Hepatic stellate cell (primary cell): ENCODE measurements around the gene GPR62.
"Not testable (repeated sequence)": the region's sequence is repeated elsewhere in the genome, so short reads cannot be mapped to it uniquely, and the experiment has no call there.

Source experiments
- DNase-seq: peaks from one replicate; pipeline ENCODE4 v3.0.0; 2011; ENCODE audit warnings: low spot score

Gene GPR62

GRCh38 chr3:51955175-51955892 is at the start of gene GPR62:
TSS of gene GPR62 (plus strand) at chr3:51955381. CDS start at chr3:51955653, 272 bp downstream.
- DNase-seq, result no peak

GRCh38 chr3:51908026-51908425 is 47.2 kb upstream of the GPR62 start:
- no peak for DNase-seq

GRCh38 chr3:51916418-51916817 is 38.8 kb upstream of the GPR62 start:
- no peak for DNase-seq

GRCh38 chr3:51921081-51921578 is 34.1 kb upstream of the GPR62 start:
- no peak for DNase-seq

GRCh38 chr3:51927061-51927977 is 27.9 kb upstream of the GPR62 start:
- no peak for DNase-seq

- DNase-seq, result no peak
Observed at GRCh38 chr3:51928438-51928837, 26.7 kb upstream of the GPR62 start.

- DNase-seq, result not testable (repeated sequence)
Observed at GRCh38 chr3:51928981-51929380, 26.2 kb upstream of the GPR62 start.

- DNase-seq, result no peak
Observed at GRCh38 chr3:51929420-51930003, 25.7 kb upstream of the GPR62 start.

GRCh38 chr3:51930439-51930838 is 24.7 kb upstream of the GPR62 start:
- DNase-seq, result no peak

- DNase-seq, result no peak
Observed at GRCh38 chr3:51931756-51932155, 23.4 kb upstream of the GPR62 start.

GRCh38 chr3:51932471-51933370 is 22.5 kb upstream of the GPR62 start:
- DNase-seq, result no peak

- DNase-seq, result no peak
Observed at GRCh38 chr3:51933471-51934138, 21.6 kb upstream of the GPR62 start.

GRCh38 chr3:51934139-51934850 is 20.9 kb upstream of the GPR62 start:
- no peak for DNase-seq

- DNase-seq, result no peak
Observed at GRCh38 chr3:51934991-51935885, 19.9 kb upstream of the GPR62 start.

GRCh38 chr3:51935886-51936755 is 19.1 kb upstream of the GPR62 start:
- no peak for DNase-seq

GRCh38 chr3:51937014-51937413 is 18.2 kb upstream of the GPR62 start:
- no peak for DNase-seq

GRCh38 chr3:51937611-51938450 is 17.4 kb upstream of the GPR62 start:
- DNase-seq, result no peak
